AG20443 (cell line): ENCODE data around the gene LRFN5.

Experiments
- DNase-seq: peaks from one replicate; pipeline ENCODE4 v3.0.0; 2012; ENCODE audit warnings: low spot score, mixed read lengths

The LRFN5 gene

DNA sequence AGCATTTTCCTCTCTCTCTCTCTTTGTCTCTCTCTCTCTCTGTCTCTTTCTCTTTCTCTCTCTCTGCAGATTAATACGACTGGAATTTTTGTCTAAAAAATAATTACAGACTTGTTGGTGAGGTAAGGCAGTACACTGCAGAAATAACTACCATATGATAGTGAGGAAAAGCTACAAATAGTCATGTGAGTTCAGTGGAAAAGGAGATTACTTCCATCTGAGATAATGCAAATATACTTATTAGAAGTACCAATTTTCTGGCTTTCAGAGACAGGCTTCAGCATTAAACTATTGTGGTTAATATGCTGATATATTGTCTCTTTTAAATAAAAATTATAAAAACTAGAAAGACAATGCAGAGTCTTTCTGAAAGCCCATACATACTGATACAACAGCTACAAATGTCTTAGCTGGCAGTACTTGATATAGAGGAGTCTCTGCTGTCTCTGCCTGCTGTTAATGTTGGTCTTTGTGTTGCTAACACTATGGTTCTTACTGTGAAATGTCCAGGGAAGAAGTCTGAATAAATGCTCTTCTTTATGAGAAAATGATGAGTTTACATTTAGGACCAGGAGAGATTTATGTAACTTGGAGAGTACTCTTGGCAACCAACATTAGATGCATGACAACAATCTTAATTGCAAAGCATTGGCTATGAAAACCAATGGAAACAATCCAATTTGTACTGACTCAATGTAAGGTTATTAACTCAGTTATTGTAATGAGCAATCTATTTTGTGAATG, 167.0 kb downstream of the LRFN5 start:
- DNase-seq = no peak

GRCh38 chr14:41782511-41782910, 175.8 kb downstream of the LRFN5 start:
- no peak for DNase-seq

DNA sequence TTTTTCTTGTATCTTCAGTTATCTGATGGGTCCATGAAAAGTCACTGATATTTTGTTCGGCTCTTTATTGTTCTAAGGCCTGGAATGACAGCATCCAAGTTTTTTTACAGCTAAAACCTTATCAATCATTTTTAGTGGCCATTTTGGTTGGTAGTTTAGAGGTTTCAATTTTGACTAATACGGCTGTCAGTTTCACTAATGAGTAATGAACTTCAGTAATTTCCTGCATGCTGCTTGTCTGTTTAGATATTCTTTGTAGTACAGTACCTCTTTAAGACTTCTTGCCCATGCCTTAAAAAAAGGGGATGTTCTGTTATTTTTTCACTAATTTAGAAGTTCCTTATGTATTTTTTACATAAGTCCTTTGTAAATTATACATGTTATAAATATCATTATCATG, 176.7 kb downstream of the LRFN5 start:
- DNase-seq = no peak

DNA sequence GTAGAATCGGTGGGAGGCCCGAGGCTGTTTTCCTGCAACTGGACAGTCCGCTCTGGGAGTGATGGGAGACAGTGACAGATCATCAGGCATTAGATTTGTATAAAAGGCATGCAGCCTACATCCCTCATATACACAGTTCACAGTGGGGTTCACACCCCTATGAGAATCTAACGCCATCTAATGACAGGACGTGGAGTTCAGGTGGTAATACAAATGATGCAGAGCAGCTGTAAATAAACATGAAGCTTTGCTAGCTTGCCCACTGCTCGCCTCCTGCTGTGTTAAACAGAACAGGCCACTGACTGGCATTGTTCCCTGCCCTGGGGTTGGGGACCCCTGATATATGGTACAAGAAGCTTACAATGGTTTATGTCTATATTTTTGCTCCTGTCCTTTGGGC, 179.0 kb downstream of the LRFN5 start:
- DNase-seq = no peak

GRCh38 chr14:41799817-41800216, 193.1 kb downstream of the LRFN5 start:
- DNase-seq = no peak

DNA sequence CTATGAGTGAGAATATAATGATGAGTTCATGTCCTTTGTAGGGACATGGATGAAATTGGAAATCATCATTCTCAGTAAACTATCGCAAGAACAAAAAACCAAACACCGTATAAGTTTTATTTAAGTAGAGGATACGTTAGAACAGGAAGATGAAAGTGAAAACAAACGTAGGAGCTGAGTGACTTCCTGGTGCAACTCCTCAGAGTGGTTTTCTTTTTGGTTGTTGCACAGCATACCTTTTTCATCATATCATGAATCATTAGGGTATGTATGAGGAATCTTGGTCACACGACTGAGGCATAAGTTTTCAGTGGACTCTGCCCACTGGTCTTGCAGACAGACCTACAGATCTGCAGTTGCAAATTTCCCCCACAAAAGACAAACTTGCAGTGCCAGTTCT, 199.0 kb downstream of the LRFN5 start:
- DNase-seq = no peak

DNA sequence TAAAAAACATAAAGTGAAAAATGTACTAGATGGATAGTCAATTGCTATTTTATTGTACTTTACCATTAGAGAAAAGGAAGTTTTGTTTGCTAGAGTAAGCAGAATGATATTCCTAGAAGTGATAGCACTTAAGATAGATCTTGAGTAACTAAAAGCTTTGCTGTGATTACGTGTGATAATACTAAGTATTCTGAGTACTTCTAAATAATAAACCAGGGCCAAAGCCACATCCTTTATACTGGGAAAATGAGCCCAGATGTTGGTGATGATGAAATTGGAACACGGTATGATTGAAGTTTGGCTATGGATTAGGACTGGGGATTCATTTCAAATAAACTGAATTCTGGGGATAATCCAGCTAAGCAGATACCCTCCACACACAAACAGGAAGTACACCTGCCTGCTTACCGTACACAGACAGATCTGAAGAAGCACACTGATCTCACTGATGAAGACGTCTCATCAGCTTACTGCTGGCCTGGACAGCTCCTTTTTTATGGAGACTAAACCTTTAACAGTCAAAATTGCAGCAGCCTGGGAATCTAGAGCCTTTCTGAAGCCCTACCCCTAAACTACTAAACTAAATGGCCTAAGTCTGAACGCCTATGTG, 199.8 kb downstream of the LRFN5 start:
- no peak for DNase-seq

DNA sequence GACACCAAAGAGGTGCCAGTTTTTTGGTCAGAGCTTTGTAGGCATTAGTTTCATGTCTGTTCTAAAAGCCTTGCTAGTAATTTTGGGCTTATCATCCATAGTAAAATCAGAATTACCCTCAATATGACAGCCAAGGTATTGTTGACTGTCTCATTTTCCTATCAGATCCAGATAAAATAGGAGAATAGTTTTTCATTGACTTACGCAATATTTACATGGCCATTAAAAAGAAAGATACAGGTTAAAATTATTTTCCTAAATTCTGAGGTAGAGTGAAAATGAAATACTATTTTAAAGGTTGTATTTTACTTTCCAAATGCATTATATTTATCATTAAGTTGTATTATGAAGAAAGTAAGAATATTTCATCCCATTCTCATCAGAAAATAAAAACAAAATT, 203.7 kb downstream of the LRFN5 start:
- DNase-seq = no peak

- DNase-seq = no peak
These were observed 210.9 kb downstream of the LRFN5 start for GRCh38 chr14:41817626-41818025.

- no peak for DNase-seq
These were observed 217.8 kb downstream of the LRFN5 start for GRCh38 chr14:41824441-41824840.

- DNase-seq = no peak
These were observed 218.9 kb downstream of the LRFN5 start for GRCh38 chr14:41825622-41826021.

GRCh38 chr14:41830714-41831406, 224.2 kb downstream of the LRFN5 start:
- no peak for DNase-seq

- no peak for DNase-seq
These were observed 233.0 kb downstream of the LRFN5 start for GRCh38 chr14:41839661-41840060.

- no peak for DNase-seq
These were observed 252.7 kb downstream of the LRFN5 start for GRCh38 chr14:41859336-41859735.

DNA sequence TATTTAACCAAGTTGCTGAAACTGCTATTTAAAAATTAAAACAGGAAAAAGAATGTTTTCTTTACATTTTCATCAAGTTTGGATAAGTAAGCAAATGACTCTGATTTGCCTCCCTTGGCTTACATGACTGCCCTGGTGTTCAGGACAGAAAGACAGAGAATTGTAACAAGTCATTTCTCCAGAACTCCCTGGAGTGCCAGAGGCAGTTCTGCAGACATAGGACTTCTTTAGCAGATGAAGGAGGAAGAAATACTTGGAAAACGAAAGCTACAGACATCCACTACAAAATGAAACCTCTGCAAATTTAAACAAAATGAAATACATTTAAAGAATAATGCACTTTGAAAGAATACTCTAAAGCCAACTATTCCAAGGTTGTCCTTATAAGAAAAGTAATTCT, 253.9 kb downstream of the LRFN5 start:
- no peak for DNase-seq

GRCh38 chr14:41865894-41866293, 259.2 kb downstream of the LRFN5 start:
- DNase-seq = no peak

DNA sequence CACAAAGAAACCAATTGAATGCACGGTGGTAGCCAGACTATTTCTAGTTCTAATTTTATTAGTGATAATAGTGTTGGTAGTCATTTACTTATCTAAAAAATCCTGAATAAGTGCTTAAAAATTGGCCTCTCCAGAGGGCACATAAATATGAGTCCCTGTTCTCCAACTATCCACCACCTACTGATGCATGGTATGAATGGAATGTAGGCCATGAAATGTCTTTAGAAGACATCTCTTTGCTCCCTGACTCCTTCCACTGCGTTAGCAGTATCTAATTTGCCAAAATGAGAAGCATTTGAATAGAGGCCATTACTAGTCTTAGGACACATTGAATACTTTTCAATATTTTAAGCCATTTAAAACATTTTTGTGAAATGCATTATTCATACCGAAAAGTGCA, 261.7 kb downstream of the LRFN5 start:
- DNase-seq = no peak

DNA sequence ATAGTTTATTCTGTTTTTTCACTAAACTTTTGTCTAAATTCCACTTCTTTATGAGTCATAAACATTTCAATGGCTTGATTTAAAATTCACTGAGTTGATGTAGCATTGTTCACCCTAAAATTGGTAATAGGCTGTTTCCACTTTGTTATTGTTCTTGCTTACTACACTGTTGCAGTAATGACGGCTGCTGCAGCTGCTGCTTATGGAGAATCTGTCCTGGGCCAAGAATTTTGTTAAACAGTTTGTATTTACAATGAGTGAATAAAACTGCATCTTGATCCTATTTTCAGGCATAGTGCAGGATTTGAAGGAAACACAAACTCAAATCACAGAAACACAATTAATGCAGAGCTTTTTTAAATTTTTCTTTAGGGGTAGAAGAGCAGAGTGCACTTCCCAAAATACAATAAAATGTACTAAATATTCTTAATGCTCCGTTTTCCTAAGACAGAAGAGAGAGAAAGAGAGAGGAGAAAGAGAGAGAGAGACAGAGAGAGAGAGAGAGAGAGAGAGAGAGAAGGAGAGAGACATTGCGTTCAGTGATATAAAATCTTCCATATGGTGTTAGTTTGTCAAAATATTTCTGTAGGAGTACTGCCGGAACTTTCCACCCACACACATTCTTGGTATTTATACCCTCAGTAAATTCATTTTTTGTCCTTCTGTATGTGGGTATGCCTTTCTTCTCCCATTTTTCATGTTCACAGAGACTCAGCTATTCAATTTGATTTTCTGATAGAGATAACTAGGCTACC, 266.4 kb downstream of the LRFN5 start:
- DNase-seq = no peak

GRCh38 chr14:41873686-41874317, 267.1 kb downstream of the LRFN5 start:
- no peak for DNase-seq

DNA sequence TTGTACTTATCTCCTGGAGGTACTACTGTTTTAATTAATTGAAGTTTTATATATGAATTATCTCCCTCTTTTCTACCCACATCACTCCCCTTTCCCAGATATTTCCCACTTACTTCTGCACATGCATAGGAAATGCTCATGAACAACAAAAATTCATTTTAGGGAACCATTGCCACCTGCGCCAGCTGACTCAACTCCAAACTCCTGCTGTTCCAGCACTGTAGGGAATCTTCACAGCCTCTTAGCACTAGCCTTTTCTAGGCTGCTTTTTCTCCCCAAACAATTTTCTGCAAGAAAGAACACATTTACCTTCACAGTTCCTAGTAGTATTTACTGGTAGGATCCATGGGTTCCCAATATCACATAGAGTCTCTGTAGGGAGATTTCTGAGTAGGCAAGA, 268.4 kb downstream of the LRFN5 start:
- DNase-seq = no peak

GRCh38 chr14:41878321-41878720, 271.6 kb downstream of the LRFN5 start:
- DNase-seq = no peak

- no peak for DNase-seq
These were observed 284.9 kb downstream of the LRFN5 start for GRCh38 chr14:41891624-41892023.
